GM21529 (cell line): ENCODE results near the gene FAM83D.

ENCODE experiments used
- ATAC-seq: cut with Tn5 transposase; IDR thresholded peaks from one replicate; pipeline ENCODE4 v1.9.1; 2021; ENCODE audit not compliant: unreplicated experiment

The FAM83D gene

DNA sequence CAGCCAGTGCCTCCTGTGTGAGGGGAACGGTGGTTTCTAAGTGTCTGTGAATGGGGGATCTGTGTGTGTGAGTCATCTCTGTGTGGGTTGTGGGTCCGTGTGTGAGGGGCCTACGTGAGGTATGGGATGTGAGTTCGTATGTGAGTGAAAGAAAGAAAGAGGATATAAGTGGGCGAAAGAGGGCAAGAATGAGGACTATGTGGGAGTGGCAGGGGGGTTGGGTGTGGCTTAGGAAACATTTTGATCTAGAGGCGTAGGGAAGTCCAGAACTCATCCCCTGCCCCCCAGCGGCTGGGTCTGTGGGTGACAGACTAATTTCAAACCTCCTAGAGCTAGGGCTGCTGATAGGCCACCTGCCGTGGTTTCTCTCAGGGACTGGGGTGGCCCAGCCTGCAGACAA, 71.4 kb downstream of the FAM83D start:
- ATAC-seq, result peak; percentile 94

- no peak for ATAC-seq
These were observed 73.0 kb downstream of the FAM83D start for GRCh38 chr20:38999217-38999616.

GRCh38 chr20:38999965-39000910, 74.0 kb downstream of the FAM83D start:
- no peak for ATAC-seq
